Measurements from ENCODE around the gene STAU1. TPM values are rescaled to one million over a fixed set of nuclear protein-coding genes. Genes with fewer than 3 reads are reported as not detected.

STAU1 gene
- total and polyA plus RNA-seq, 2 of the 13 experiments (the other 11 are each of a cell fraction or from before 2014, with no cell fraction given) = 119 to 133 TPM

DNA sequence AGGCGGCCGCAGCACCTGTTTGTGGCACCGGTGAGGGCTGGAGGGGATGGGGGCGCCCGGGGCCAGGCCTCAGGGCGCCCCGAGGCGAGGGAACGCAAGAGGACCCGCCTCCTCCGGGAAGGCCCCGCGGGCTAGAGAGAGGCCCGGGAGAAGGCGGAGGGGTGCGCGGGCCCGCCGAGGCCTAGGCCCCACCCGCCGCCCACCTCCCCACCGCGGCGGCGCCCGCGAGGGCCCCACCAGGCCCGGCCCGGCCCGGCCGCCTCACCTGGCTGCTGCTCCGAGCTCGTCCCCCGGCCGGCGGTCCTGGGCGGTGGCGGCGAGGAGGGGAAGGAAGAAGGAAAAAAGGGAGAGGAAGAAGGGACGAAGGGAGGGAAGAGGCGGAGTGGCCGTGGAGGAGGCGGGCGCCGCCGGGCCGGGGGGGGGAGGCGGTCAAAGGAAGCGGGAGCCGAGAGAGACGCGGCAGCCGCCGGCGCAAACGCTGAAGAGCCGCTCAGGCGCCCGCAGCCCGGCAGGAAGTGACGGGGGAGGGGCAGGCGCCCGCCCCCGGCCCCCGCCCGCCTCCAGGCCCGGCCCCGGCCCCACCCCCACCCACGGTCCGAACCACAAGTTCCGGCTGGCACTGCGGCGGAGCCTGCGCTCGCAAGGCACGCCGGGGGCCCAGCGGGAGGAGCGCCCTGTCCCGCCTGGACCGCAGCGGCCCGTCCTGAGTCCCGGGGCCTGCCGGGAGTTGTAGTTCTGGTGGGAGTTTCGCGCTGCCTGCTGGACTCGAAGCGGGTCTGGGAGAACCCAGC lies at the start of gene STAU1 (continued):
- TF ChIP-seq, protein P1, sequence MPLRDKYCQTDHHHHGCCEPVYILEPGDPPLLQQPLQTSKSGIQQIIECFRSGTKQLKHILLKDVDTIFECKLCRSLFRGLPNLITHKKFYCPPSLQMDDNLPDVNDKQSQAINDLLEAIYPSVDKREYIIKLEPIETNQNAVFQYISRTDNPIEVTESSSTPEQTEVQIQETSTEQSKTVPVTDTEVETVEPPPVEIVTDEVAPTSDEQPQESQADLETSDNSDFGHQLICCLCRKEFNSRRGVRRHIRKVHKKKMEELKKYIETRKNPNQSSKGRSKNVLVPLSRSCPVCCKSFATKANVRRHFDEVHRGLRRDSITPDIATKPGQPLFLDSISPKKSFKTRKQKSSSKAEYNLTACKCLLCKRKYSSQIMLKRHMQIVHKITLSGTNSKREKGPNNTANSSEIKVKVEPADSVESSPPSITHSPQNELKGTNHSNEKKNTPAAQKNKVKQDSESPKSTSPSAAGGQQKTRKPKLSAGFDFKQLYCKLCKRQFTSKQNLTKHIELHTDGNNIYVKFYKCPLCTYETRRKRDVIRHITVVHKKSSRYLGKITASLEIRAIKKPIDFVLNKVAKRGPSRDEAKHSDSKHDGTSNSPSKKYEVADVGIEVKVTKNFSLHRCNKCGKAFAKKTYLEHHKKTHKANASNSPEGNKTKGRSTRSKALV (CRISPR knock-in tag; IDR thresholded peaks at IDR 0.05) = no peak; the same call in none of the 2 replicates
- TF ChIP-seq U2AF1 (optimal IDR thresholded peaks at IDR 0.05; ENCODE audit: low read depth, low read length) (peak; percentile 48), JUND (CRISPR knock-in tag; IDR thresholded peaks at IDR 0.05) (peak; percentile 20; the same call in 1 of the 2 replicates), ZNF709 (CRISPR knock-in tag; IDR thresholded peaks at IDR 0.05) (peak; percentile 46; the same call in 1 of the 2 replicates), RORA (CRISPR knock-in tag; IDR thresholded peaks at IDR 0.05) (no peak), SIN3A (IDR thresholded peaks at IDR 0.05; ENCODE audit: borderline replicate concordance, low read depth, low read length) (peak; percentile 65; the same call in 1 of the 2 replicates), ZNF256 (CRISPR knock-in tag; conservative IDR thresholded peaks at IDR 0.05) (peak; percentile 25; the same call in 1 of the 2 replicates), POLR2AphosphoS5 (IDR thresholded peaks at IDR 0.05; ENCODE audit: low read depth, low read length) (peak; percentile 67), ZNF296 (CRISPR knock-in tag; conservative IDR thresholded peaks at IDR 0.05) (no peak), TCF7L2 (IDR thresholded peaks at IDR 0.05; ENCODE audit: low read depth, low read length) (no peak), ADNP (CRISPR knock-in tag; IDR thresholded peaks at IDR 0.05) (no peak)
- TF ChIP-seq, protein P2, sequence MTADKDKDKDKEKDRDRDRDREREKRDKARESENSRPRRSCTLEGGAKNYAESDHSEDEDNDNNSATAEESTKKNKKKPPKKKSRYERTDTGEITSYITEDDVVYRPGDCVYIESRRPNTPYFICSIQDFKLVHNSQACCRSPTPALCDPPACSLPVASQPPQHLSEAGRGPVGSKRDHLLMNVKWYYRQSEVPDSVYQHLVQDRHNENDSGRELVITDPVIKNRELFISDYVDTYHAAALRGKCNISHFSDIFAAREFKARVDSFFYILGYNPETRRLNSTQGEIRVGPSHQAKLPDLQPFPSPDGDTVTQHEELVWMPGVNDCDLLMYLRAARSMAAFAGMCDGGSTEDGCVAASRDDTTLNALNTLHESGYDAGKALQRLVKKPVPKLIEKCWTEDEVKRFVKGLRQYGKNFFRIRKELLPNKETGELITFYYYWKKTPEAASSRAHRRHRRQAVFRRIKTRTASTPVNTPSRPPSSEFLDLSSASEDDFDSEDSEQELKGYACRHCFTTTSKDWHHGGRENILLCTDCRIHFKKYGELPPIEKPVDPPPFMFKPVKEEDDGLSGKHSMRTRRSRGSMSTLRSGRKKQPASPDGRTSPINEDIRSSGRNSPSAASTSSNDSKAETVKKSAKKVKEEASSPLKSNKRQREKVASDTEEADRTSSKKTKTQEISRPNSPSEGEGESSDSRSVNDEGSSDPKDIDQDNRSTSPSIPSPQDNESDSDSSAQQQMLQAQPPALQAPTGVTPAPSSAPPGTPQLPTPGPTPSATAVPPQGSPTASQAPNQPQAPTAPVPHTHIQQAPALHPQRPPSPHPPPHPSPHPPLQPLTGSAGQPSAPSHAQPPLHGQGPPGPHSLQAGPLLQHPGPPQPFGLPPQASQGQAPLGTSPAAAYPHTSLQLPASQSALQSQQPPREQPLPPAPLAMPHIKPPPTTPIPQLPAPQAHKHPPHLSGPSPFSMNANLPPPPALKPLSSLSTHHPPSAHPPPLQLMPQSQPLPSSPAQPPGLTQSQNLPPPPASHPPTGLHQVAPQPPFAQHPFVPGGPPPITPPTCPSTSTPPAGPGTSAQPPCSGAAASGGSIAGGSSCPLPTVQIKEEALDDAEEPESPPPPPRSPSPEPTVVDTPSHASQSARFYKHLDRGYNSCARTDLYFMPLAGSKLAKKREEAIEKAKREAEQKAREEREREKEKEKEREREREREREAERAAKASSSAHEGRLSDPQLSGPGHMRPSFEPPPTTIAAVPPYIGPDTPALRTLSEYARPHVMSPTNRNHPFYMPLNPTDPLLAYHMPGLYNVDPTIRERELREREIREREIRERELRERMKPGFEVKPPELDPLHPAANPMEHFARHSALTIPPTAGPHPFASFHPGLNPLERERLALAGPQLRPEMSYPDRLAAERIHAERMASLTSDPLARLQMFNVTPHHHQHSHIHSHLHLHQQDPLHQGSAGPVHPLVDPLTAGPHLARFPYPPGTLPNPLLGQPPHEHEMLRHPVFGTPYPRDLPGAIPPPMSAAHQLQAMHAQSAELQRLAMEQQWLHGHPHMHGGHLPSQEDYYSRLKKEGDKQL (CRISPR knock-in tag; IDR thresholded peaks at IDR 0.05; ENCODE audit: low read depth) = no peak
- TF ChIP-seq, protein P3, sequence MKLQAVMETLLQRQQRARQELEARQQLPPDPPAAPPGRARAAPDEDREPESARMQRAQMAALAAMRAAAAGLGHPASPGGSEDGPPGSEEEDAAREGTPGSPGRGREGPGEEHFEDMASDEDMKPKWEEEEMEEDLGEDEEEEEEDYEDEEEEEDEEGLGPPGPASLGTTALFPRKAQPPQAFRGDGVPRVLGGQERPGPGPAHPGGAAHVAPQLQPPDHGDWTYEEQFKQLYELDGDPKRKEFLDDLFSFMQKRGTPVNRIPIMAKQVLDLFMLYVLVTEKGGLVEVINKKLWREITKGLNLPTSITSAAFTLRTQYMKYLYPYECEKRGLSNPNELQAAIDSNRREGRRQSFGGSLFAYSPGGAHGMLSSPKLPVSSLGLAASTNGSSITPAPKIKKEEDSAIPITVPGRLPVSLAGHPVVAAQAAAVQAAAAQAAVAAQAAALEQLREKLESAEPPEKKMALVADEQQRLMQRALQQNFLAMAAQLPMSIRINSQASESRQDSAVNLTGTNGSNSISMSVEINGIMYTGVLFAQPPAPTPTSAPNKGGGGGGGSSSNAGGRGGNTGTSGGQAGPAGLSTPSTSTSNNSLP (IDR thresholded peaks at IDR 0.05; ENCODE audit: low read depth, low read length) = no peak
- TF ChIP-seq, protein P4, sequence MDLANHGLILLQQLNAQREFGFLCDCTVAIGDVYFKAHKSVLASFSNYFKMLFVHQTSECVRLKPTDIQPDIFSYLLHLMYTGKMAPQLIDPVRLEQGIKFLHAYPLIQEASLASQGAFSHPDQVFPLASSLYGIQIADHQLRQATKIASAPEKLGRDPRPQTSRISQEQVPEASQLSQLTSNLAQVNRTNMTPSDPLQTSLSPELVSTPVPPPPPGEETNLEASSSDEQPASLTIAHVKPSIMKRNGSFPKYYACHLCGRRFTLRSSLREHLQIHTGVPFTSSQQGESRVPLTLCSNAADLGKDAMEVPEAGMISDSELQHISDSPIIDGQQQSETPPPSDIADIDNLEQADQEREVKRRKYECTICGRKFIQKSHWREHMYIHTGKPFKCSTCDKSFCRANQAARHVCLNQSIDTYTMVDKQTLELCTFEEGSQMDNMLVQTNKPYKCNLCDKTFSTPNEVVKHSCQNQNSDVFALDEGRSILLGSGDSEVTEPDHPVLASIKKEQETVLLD (CRISPR knock-in tag; IDR thresholded peaks at IDR 0.05; ENCODE audit: low read depth) = peak; percentile 75; the same call in 1 of the 2 replicates
- TF ChIP-seq, protein P5, sequence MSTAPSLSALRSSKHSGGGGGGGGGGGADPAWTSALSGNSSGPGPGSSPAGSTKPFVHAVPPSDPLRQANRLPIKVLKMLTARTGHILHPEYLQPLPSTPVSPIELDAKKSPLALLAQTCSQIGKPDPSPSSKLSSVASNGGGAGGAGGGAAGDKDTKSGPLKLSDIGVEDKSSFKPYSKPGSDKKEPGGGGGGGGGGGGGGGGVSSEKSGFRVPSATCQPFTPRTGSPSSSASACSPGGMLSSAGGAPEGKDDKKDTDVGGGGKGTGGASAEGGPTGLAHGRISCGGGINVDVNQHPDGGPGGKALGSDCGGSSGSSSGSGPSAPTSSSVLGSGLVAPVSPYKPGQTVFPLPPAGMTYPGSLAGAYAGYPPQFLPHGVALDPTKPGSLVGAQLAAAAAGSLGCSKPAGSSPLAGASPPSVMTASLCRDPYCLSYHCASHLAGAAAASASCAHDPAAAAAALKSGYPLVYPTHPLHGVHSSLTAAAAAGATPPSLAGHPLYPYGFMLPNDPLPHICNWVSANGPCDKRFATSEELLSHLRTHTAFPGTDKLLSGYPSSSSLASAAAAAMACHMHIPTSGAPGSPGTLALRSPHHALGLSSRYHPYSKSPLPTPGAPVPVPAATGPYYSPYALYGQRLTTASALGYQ (CRISPR knock-in tag; IDR thresholded peaks at IDR 0.05) = no peak
